SK-N-SH treated with all-trans-retinoic acid at 6 μM for 48 hours (cell line): ENCODE results near the gene ACSL1.

Source experiments
- ARNTL ChIP-seq: fragments of 450-650 bp; formaldehyde crosslinking; IDR thresholded peaks from 2 replicates; pipeline ENCODE4 v1.5.0; 2020; ENCODE audit warnings: low read depth, mild to moderate bottlenecking, moderate library complexity, borderline replicate concordance
- ESRRG ChIP-seq: fragments of 250-450 bp; sonication (Bioruptor Pico); IDR thresholded peaks from 2 replicates; pipeline ENCODE4 v1.6.1; 2021; ENCODE audit warnings: mild to moderate bottlenecking
- GLIS3 ChIP-seq: fragments of 250-450 bp; sonication (Bioruptor Pico); IDR thresholded peaks from 2 replicates; pipeline ENCODE4 v1.5.0; 2020; ENCODE audit warnings: mild to moderate bottlenecking, moderate library complexity
- OSR1 ChIP-seq: fragments of 250-450 bp; sonication (Bioruptor Pico); IDR thresholded peaks from 2 replicates; pipeline ENCODE4 v1.8.0; 2022; ENCODE audit warnings: moderate library complexity, mild to moderate bottlenecking, inconsistent platforms
- PPARA ChIP-seq: fragments of 250-450 bp; sonication (Bioruptor Pico); IDR thresholded peaks from 2 replicates; pipeline ENCODE4 v1.5.0; 2020; ENCODE audit warnings: mild to moderate bottlenecking, borderline replicate concordance
- SNAI2 ChIP-seq: fragments of 250-450 bp; sonication (Bioruptor Pico); IDR thresholded peaks from 2 replicates; pipeline ENCODE4 v1.5.0; 2020; ENCODE audit warnings: mild to moderate bottlenecking, moderate library complexity
- ZFP30 ChIP-seq: fragments of 450-650 bp; formaldehyde crosslinking; IDR thresholded peaks from 2 replicates; pipeline ENCODE4 v1.5.0; 2022; ENCODE audit warnings: mild to moderate bottlenecking, moderate library complexity
- ZNF70 ChIP-seq: fragments of 450-650 bp; formaldehyde crosslinking; IDR thresholded peaks from 2 replicates; pipeline ENCODE4 v1.5.0; 2020; ENCODE audit warnings: mild to moderate bottlenecking, moderate library complexity
- ZNF8 ChIP-seq: fragments of 450-650 bp; formaldehyde crosslinking; IDR thresholded peaks from 2 replicates; pipeline ENCODE4 v1.5.0; 2020; ENCODE audit warnings: mild to moderate bottlenecking, moderate library complexity
- TF ChIP-seq, protein P1 (sequence below): fragments of 250-450 bp; sonication (Bioruptor Pico); IDR thresholded peaks from 2 replicates; pipeline ENCODE4 v1.8.0; 2020; ENCODE audit warnings: mild to moderate bottlenecking, moderate library complexity, borderline replicate concordance
- TF ChIP-seq, protein P2 (sequence below): fragments of 250-450 bp; sonication (Bioruptor Pico); IDR thresholded peaks from 2 replicates; pipeline ENCODE4 v1.5.1; 2021; ENCODE audit warnings: mild to moderate bottlenecking, moderate library complexity

DNA sequence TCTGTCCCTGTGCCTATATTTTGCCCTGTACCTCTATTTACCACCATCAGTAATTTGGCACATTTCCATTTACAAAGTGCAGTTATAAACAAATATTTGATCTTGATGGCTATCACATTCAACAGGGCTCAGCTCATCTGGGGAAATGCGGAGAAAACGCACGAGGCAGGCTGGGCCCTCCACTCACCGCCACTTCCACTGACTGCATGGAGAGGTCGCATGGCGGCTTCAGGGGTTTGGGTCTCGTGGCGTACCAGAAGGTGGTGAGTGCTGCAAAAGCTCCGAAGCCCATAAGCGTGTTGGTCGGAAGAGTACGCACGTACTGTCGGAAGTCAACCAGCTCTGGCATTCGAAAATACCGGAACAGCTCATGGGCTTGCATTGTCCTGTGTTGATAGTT lies 22.6 kb downstream of the ACSL1 start:
- TF ChIP-seq PPARA (CRISPR knock-in tag) (no peak), ARNTL (CRISPR knock-in tag) (no peak), GLIS3 (CRISPR knock-in tag) (no peak), ZFP30 (CRISPR knock-in tag) (no peak), ESRRG (no peak), ZNF70 (no peak), OSR1 (no peak), ZNF8 (CRISPR knock-in tag) (no peak), SNAI2 (CRISPR knock-in tag) (no peak)
- TF ChIP-seq, protein P1, sequence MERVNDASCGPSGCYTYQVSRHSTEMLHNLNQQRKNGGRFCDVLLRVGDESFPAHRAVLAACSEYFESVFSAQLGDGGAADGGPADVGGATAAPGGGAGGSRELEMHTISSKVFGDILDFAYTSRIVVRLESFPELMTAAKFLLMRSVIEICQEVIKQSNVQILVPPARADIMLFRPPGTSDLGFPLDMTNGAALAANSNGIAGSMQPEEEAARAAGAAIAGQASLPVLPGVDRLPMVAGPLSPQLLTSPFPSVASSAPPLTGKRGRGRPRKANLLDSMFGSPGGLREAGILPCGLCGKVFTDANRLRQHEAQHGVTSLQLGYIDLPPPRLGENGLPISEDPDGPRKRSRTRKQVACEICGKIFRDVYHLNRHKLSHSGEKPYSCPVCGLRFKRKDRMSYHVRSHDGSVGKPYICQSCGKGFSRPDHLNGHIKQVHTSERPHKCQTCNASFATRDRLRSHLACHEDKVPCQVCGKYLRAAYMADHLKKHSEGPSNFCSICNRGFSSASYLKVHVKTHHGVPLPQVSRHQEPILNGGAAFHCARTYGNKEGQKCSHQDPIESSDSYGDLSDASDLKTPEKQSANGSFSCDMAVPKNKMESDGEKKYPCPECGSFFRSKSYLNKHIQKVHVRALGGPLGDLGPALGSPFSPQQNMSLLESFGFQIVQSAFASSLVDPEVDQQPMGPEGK, result no peak
- TF ChIP-seq, protein P2, sequence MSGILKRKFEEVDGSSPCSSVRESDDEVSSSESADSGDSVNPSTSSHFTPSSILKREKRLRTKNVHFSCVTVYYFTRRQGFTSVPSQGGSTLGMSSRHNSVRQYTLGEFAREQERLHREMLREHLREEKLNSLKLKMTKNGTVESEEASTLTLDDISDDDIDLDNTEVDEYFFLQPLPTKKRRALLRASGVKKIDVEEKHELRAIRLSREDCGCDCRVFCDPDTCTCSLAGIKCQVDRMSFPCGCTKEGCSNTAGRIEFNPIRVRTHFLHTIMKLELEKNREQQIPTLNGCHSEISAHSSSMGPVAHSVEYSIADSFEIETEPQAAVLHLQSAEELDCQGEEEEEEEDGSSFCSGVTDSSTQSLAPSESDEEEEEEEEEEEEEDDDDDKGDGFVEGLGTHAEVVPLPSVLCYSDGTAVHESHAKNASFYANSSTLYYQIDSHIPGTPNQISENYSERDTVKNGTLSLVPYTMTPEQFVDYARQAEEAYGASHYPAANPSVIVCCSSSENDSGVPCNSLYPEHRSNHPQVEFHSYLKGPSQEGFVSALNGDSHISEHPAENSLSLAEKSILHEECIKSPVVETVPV (CRISPR knock-in tag), result no peak
